Uterus (tissue), 2 donors: ENCODE data around the gene DTD1.

Source experiments
- CTCF ChIP-seq, 4 experiments: fragments of 200-600 bp in 2 of 4; fragments of 450-650 bp in 2 of 4; sonication (generic) in 2 of 4; IDR thresholded peaks; one replicate each; pipeline ENCODE4 v1.5.1; 2016 to 2019; ENCODE audit warnings: antibody characterized with exemption in 4 of 4, mild to moderate bottlenecking in 2 of 4, moderate library complexity in 1 of 4
- POLR2A ChIP-seq, 2 donors: fragments of 450-650 bp; IDR thresholded peaks; one replicate each; pipeline ENCODE4 v1.6.1; 2016; ENCODE audit warnings: antibody characterized with exemption in 2 of 2, mild to moderate bottlenecking in 1 of 2, moderate library complexity in 1 of 2

- TF ChIP-seq CTCF (IDR thresholded peaks at IDR 0.05) (no peak), POLR2A (IDR thresholded peaks at IDR 0.05) (no peak)
Observed at GRCh38 chr20:18742841-18743240, 155.0 kb downstream of the DTD1 start.
